SK-N-SH (cell line): ENCODE data around the gene CANT1. TPM values are rescaled to one million over a fixed set of nuclear protein-coding genes. Genes with fewer than 3 reads are reported as not detected.

Source experiments
- CTCF ChIA-PET: fragments of 300-600, 350-600 bp; formaldehyde crosslinking; extraction: SDS; loops from one replicate; lab custom pipeline; 2021; lab: Yijun Ruan, JAX
- POLR2A ChIA-PET: fragments of 350-600 bp; sonication (Branson Sonifier 250); formaldehyde crosslinking; extraction: SDS; loops from one replicate; lab custom pipeline; 2020; ENCODE audit warnings: antibody characterized with exemption, inconsistent platforms; lab: Yijun Ruan, JAX
- DNase-seq: peaks from one replicate; pipeline ENCODE4 v3.0.0; 2012
- H2AFZ ChIP-seq: fragments of 200-600 bp; sonication (generic); 2 replicates; pipeline ENCODE4 v1.8.1; 2016; ENCODE audit warnings: antibody characterized with exemption, mild to moderate bottlenecking, low read depth
- H3F3A ChIP-seq: fragments of 200-600 bp; sonication (generic); replicated peaks from 2 replicates; pipeline ENCODE3; 2016; ENCODE audit warnings: antibody characterized with exemption, mild to moderate bottlenecking; ENCODE audit not compliant: insufficient read depth
- H3K27ac ChIP-seq, 2 experiments: fragments of 200-500 bp in 1 of 2; fragments of 200-600 bp in 1 of 2; sonication (Bioruptor generic) in 1 of 2; sonication (generic), shearing (Covaris generic) in 1 of 2; 2 replicates each; pipeline versions ENCODE4 v1.5.1 to v1.6.1; 2014 to 2016; ENCODE audit warnings: low read depth in 2 of 2, inconsistent platforms in 1 of 2, low read length in 1 of 2, mild to moderate bottlenecking in 1 of 2, mixed read lengths in 1 of 2
- H3K27me3 ChIP-seq: fragments of 200-600 bp; sonication (generic), shearing (Covaris generic); 2 replicates; pipeline ENCODE4 v1.6.1; 2016; ENCODE audit warnings: mixed run types; ENCODE audit not compliant: insufficient read depth
- H3K36me3 ChIP-seq, 2 experiments: fragments of 200-500 bp in 1 of 2; fragments of 200-600 bp in 1 of 2; sonication (Bioruptor generic) in 1 of 2; sonication (generic) in 1 of 2; replicated peaks in 1 of 2; 2 replicates each; pipeline versions ENCODE3 to v1.5.1; 2014 to 2016; ENCODE audit warnings: low read length in 1 of 2, mild to moderate bottlenecking in 1 of 2; ENCODE audit not compliant: insufficient read depth in 2 of 2, control insufficient read depth in 1 of 2
- H3K4me1 ChIP-seq, 2 experiments: fragments of 200-500 bp in 1 of 2; fragments of 200-600 bp in 1 of 2; sonication (Bioruptor generic) in 1 of 2; sonication (generic), shearing (Covaris generic) in 1 of 2; 2 replicates each; pipeline versions ENCODE4 v1.5.1 to v1.6.1; 2014 to 2016; ENCODE audit warnings: low read depth in 1 of 2, low read length in 1 of 2, mixed run types in 1 of 2; ENCODE audit not compliant: insufficient read depth in 2 of 2, control insufficient read depth in 1 of 2
- H3K4me2 ChIP-seq: fragments of 200-600 bp; sonication (generic), shearing (Covaris generic); 2 replicates; pipeline ENCODE4 v1.6.1; 2017; ENCODE audit warnings: mixed run types
- H3K4me3 ChIP-seq, 2 experiments: fragments of 200-500 bp in 1 of 2; fragments of 200-600 bp in 1 of 2; sonication (Bioruptor generic) in 1 of 2; sonication (generic), shearing (Covaris generic) in 1 of 2; 2 replicates each; pipeline versions ENCODE4 v1.5.1 to v1.8.1; 2014 to 2016; ENCODE audit warnings: low read depth in 2 of 2, inconsistent platforms in 1 of 2, low read length in 1 of 2, mild to moderate bottlenecking in 1 of 2, mixed read lengths in 1 of 2, moderate library complexity in 1 of 2
- H3K79me2 ChIP-seq: fragments of 200-600 bp; sonication (generic); 2 replicates; pipeline ENCODE4 v1.8.1; 2017; ENCODE audit warnings: mild to moderate bottlenecking; ENCODE audit not compliant: insufficient read depth
- H3K9ac ChIP-seq: fragments of 200-600 bp; sonication (generic); 2 replicates; pipeline ENCODE4 v1.6.1; 2017; ENCODE audit warnings: mixed run types
- H3K9me2 ChIP-seq: fragments of 200-600 bp; sonication (generic); 2 replicates; pipeline ENCODE4 v1.6.1; 2017; ENCODE audit warnings: mixed run types
- H3K9me3 ChIP-seq: fragments of 200-600 bp; sonication (generic); 2 replicates; pipeline ENCODE4 v1.6.1; 2017; ENCODE audit warnings: mixed run types, mild to moderate bottlenecking, moderate library complexity
- H4K20me1 ChIP-seq: fragments of 200-600 bp; sonication (generic); 2 replicates; pipeline ENCODE4 v1.6.1; 2017; ENCODE audit warnings: mild to moderate bottlenecking, mixed run types; ENCODE audit not compliant: insufficient read depth
- CHD2 ChIP-seq: fragments of 150-350 bp; IDR thresholded peaks from 2 replicates; pipeline ENCODE4 v1.6.1; 2018; ENCODE audit warnings: low read length; ENCODE audit not compliant: partially characterized antibody
- ELF1 ChIP-seq: IDR thresholded peaks from 2 replicates; pipeline ENCODE4 v1.4.0; 2012
- FOSL2 ChIP-seq: IDR thresholded peaks from 2 replicates; pipeline ENCODE4 v1.4.0; 2012; ENCODE audit warnings: low read depth, mild to moderate bottlenecking, moderate library complexity, borderline replicate concordance
- FOXJ3 ChIP-seq: sonication (generic); formaldehyde crosslinking; IDR thresholded peaks from 2 replicates; pipeline ENCODE4 v1.5.1; 2020; ENCODE audit warnings: mild to moderate bottlenecking, missing genetic modification reagents
- FOXM1 ChIP-seq: IDR thresholded peaks from 2 replicates; pipeline ENCODE4 v1.4.0; 2012; ENCODE audit warnings: low read depth, mild to moderate bottlenecking
- JUND ChIP-seq: IDR thresholded peaks from 2 replicates; pipeline ENCODE4 v1.4.0; 2012
- MEF2A ChIP-seq: IDR thresholded peaks from 2 replicates; pipeline ENCODE4 v1.4.0; 2012; ENCODE audit warnings: low read depth, borderline replicate concordance
- MXI1 ChIP-seq: IDR thresholded peaks from 2 replicates; pipeline ENCODE4 v1.6.1; 2012; ENCODE audit warnings: mild to moderate bottlenecking, low read depth, low read length, improper control_type of control experiment
- NFIC ChIP-seq: IDR thresholded peaks from 2 replicates; pipeline ENCODE4 v1.4.0; 2012; ENCODE audit warnings: borderline replicate concordance
- NRF1 ChIP-seq: IDR thresholded peaks from 2 replicates; pipeline ENCODE4 v1.6.1; 2012; ENCODE audit warnings: low read depth, mild to moderate bottlenecking, low read length
- RCOR1 ChIP-seq: fragments of 150-350 bp; IDR thresholded peaks from 2 replicates; pipeline ENCODE4 v1.6.1; 2017; ENCODE audit warnings: antibody characterized with exemption, low read length
- SIN3A ChIP-seq: IDR thresholded peaks from 2 replicates; pipeline ENCODE4 v1.6.1; 2012; ENCODE audit warnings: low read depth, mild to moderate bottlenecking, low read length, moderate library complexity, borderline replicate concordance
- TAF1 ChIP-seq: IDR thresholded peaks from 2 replicates; pipeline ENCODE4 v1.6.1; 2012; ENCODE audit warnings: low read depth, mild to moderate bottlenecking, low read length, moderate library complexity, borderline replicate concordance
- TCF12 ChIP-seq: IDR thresholded peaks from 2 replicates; pipeline ENCODE4 v1.4.0; 2012
- TEAD4 ChIP-seq: IDR thresholded peaks from 2 replicates; pipeline ENCODE4 v1.4.0; 2012; ENCODE audit warnings: mild to moderate bottlenecking, borderline replicate concordance; ENCODE audit not compliant: insufficient read depth
- WGBS: methylation state at CpG from one replicate; pipeline ENCODE4 v1.1.6; 2017; ENCODE audit warnings: low lambda C conversion rate; 5-methylcytosine and 5-hydroxymethylcytosine counted together
- polyA plus RNA-seq, 3 experiments: library from polyadenylated mRNA; depleted of rRNA; stranded (reverse); fragments of >200 nt; gene quantifications; 2 replicates each; pipeline ENCODE4 v1.2.3, GENCODE V29; 2012
- TF ChIP-seq, protein P1 (sequence below): IDR thresholded peaks from 2 replicates; pipeline ENCODE4 v1.4.0; 2012; ENCODE audit warnings: low read depth
- TF ChIP-seq, protein P2 (sequence below): IDR thresholded peaks from 2 replicates; pipeline ENCODE4; 2012

Gene CANT1
- polyA plus RNA-seq, 1 of the 3 experiments (the other 2 are of a cell fraction) = 87.4 TPM

DNA sequence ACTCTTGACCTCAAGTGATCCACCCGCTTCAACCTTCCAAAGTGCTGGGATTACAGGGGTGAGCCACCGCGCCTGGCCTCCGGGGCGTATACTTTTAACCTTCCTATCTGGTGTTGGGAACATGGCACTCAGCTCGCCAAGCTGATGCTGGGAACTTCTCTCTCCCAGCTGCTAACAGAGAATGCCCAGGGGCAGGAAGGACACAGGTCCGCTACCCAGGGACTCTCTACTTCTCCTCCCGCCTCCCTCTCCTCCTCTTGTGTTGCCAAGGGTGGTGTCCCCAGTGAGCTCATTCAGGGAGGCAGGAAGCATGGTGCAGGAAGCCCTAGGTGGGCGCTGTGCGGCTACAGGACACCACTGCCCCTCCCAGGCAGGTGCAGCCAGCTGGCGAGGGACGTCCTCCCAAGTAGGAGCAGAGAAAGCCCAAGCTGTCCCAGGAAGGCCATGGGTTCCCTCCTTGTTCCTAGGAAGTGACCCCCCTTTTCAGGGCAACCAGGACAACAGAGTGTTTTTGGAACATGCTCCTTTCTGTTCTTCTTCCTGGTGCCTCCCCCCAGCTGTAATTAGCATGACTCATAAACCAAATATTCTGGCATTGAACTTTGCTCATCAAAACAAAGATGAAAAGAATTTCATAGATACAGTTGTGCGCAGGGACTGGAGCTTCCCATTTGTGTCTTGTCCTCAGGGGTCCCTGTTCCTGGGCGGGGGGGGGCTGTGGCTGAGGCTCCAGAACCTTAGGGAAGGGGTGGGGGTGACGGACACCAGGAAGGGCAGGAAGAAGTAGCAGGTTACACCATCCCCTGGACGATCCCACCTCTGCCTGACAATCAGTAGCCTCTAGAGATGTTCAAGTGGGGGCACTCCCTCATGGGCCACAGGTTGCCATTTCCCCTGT, 17.1 kb upstream of the CANT1 start (continued):
- no peak for TF ChIP-seq MEF2A
- TF ChIP-seq ELF1 = peak; percentile 79
- TF ChIP-seq FOSL2 = peak; percentile 92
- TF ChIP-seq TCF12 = peak; percentile 80
- TF ChIP-seq JUND = peak; percentile 94; the same call in 1 of the 2 replicates
- no peak for TF ChIP-seq MXI1
- TF ChIP-seq SIN3A = 0 out of 2 replicates have a peak, but pooled peaks have one; percentile 19
- no peak for TF ChIP-seq RCOR1
- TF ChIP-seq, protein P1, sequence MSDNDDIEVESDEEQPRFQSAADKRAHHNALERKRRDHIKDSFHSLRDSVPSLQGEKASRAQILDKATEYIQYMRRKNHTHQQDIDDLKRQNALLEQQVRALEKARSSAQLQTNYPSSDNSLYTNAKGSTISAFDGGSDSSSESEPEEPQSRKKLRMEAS = 0 out of 2 replicates have a peak, but pooled peaks have one; percentile 33
- no peak for TF ChIP-seq TAF1
- peak; percentile 51 for TF ChIP-seq CHD2

DNA sequence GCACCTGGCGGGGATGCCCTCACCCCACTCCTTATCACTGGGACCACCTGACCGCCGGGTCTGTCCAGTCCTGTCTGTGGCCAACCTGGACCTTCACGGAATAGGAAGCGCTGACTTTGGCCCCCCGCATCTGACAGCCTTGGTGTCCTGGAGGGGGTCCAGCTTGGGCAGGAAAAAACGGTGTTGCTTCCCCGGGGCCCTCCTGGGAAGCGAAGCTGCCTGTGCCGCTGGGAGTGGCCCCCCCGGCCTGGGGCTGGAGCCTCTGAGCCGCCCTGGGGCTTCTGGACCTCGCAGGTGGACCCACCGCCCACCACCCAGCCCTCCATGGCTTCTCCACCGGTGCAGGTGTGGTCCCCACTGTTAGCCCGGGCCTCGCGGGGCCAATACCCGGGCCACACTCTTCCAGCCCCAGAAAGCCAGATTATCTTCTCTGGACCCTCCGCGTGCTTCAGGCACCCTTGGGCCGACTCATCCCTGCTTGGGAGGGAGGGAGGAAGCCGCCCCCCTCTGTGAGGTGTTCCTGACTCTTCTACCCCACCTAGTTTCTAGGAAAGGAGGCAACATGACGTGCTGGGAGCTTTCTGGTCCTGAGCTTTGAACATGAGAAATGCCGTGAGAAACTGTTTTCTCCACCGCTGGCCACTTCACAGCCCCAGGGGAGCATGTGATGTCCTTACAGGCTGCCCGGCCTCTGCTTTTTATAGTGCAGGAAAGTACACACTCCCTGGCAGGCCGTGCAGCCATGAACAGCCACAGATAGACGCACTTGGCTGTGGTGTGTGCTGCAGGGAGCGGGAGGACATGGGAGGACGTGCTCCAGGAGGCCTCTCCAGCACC, 15.6 kb upstream of the CANT1 start:
- WGBS = 75% methylated on average over 25 of the region's 31 CpGs
- H4K20me1 ChIP-seq = no peaks in the 10 kb centered on the region
- peak overlapping the region; percentile 80; the same call in 1 of the 2 replicates for H2AFZ ChIP-seq
- no peaks in the 10 kb centered on the region for H3F3A ChIP-seq
- ChIA-PET CTCF (interaction anchor here (0.6 to 22.0 kb wide), 12 partner anchors 8 to 367 kb away, joined by 3 to 405 read pairs (median 7); no protein-coding TSS in a partner anchor), POLR2A (no interaction called here)
- H3K79me2 ChIP-seq = no peaks in the 10 kb centered on the region
- H3K9ac ChIP-seq = peak overlapping the region; percentile 60; the same call in 1 of the 2 replicates
- H3K4me2 ChIP-seq = peak overlapping the region; percentile 97
- H3K4me3 ChIP-seq = peak overlapping the region; percentile 68 to 82
- no peak overlapping the region; a peak in 1 of 4 replicates for H3K27ac ChIP-seq
- no peaks in the 10 kb centered on the region for H3K9me3 ChIP-seq
- no peaks in the 10 kb centered on the region for H3K27me3 ChIP-seq
- no peaks in the 10 kb centered on the region for H3K36me3 ChIP-seq
- H3K9me2 ChIP-seq = no peaks in the 10 kb centered on the region
- DNase-seq = peak; percentile 42
- TF ChIP-seq, protein P1 = no peak
- TF ChIP-seq RCOR1 = no peak
- TF ChIP-seq MEF2A = no peak
- TF ChIP-seq, protein P2, sequence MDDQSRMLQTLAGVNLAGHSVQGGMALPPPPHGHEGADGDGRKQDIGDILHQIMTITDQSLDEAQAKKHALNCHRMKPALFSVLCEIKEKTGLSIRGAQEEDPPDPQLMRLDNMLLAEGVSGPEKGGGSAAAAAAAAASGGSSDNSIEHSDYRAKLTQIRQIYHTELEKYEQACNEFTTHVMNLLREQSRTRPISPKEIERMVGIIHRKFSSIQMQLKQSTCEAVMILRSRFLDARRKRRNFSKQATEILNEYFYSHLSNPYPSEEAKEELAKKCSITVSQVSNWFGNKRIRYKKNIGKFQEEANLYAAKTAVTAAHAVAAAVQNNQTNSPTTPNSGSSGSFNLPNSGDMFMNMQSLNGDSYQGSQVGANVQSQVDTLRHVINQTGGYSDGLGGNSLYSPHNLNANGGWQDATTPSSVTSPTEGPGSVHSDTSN = no peak
- no peak for TF ChIP-seq TEAD4
- no peak for TF ChIP-seq NRF1
- TF ChIP-seq FOXJ3 (CRISPR knock-in tag) = no peak
- TF ChIP-seq NFIC = no peak
- no peak for TF ChIP-seq FOXM1
- peaks cover 33 to 53% of the 10 kb centered on the region in 2 experiments for H3K4me1 ChIP-seq
